NCI-H146 treated with DMSO at 0.1 percent for 48 hours (cell line): ENCODE measurements around the gene IKZF2.

Experiments used
- DNase-seq: peaks from one replicate; lab custom pipeline; 2025; ENCODE audit not compliant: unreplicated experiment; lab: John Stamatoyannopoulos, UW

IKZF2 gene

GRCh38 chr2:213104092-213104902 lies 47.1 kb downstream of the IKZF2 start:
- DNase-seq: no peak

GRCh38 chr2:213101692-213102460 lies 49.5 kb downstream of the IKZF2 start:
- DNase-seq: no peak

- no peak for DNase-seq
These were observed 50.3 kb downstream of the IKZF2 start for GRCh38 chr2:213101109-213101508.

GRCh38 chr2:213098612-213099011 lies 52.8 kb downstream of the IKZF2 start:
- DNase-seq: no peak

- no peak for DNase-seq
These were observed 59.6 kb downstream of the IKZF2 start for GRCh38 chr2:213091765-213092164.

- DNase-seq: no peak
These were observed 60.6 kb downstream of the IKZF2 start for GRCh38 chr2:213090772-213091171.

- DNase-seq: no peak
These were observed 62.0 kb downstream of the IKZF2 start for GRCh38 chr2:213089438-213089837.

GRCh38 chr2:213087040-213087439 lies 64.4 kb downstream of the IKZF2 start:
- no peak for DNase-seq

- no peak for DNase-seq
These were observed 64.8 kb downstream of the IKZF2 start for GRCh38 chr2:213086571-213086970.

GRCh38 chr2:213086050-213086449 lies 65.4 kb downstream of the IKZF2 start:
- no peak for DNase-seq

- DNase-seq: no peak
These were observed 65.9 kb downstream of the IKZF2 start for GRCh38 chr2:213085538-213085937.

- no peak for DNase-seq
These were observed 67.2 kb downstream of the IKZF2 start for GRCh38 chr2:213084261-213084660.

GRCh38 chr2:213080969-213081617 lies 70.3 kb downstream of the IKZF2 start:
- DNase-seq: no peak

GRCh38 chr2:213079756-213080155 lies 71.7 kb downstream of the IKZF2 start:
- DNase-seq: peak; percentile 1

- no peak for DNase-seq
These were observed 72.7 kb downstream of the IKZF2 start for GRCh38 chr2:213078686-213079085.

- no peak for DNase-seq
These were observed 81.9 kb downstream of the IKZF2 start for GRCh38 chr2:213069531-213069930.

GRCh38 chr2:213068676-213069359 lies 82.6 kb downstream of the IKZF2 start:
- no peak for DNase-seq

- DNase-seq: no peak
These were observed 83.5 kb downstream of the IKZF2 start for GRCh38 chr2:213067888-213068287.

- DNase-seq: no peak
These were observed 85.0 kb downstream of the IKZF2 start for GRCh38 chr2:213066443-213066743.

GRCh38 chr2:213065583-213066442 lies 85.6 kb downstream of the IKZF2 start:
- DNase-seq: no peak
